HG02763 (cell line): ENCODE data around the gene MAP1A.

ENCODE experiments used
- ATAC-seq: cut with Tn5 transposase; IDR thresholded peaks from one replicate; pipeline ENCODE4 v1.9.1; 2021; ENCODE audit warnings: mild to moderate bottlenecking, moderate library complexity; ENCODE audit not compliant: unreplicated experiment

Gene MAP1A

DNA sequence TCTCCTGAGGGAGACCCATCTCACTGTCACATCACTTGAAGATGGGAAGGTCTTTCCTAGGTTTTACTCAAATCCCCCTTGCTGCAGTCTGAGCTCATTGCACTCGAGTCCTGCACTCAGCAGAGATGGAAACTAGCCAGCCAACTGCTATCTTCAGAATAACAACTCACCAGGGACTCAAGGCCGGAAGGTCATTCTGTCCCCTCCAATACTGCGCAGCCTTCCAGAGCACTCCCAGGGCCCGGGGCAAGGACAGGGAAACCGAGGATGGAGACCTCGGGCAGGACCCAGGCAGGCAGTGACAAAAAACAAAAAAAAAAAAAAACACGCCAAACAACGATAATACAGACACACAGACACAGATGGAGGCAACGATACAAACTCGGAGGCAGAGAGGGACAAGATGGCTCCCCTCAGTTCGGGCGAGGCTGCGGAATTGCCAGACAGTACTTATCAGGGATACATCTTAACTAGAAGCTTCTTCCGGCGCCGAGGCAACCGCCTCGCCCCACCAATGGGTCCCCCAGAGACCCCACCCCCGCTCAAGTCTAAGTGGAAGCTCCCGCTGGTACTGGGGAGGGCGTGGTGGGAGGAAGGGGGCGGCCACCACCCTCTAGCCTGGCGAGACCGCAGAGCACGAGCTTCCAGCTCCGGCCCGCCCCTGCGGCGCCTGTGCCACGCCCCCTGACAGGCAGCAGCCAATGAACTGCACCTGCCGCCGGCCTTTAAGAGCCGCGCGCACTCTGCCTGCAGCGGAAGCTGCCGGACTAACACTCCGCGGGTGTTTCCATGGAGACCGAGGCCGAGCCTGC is 7.0 kb upstream of the MAP1A start:
- ATAC-seq: peak; percentile 98

GRCh38 chr15:43511012-43511885 is 6.2 kb upstream of the MAP1A start:
- ATAC-seq: no peak

- no peak for ATAC-seq
These were observed 3.9 kb upstream of the MAP1A start for GRCh38 chr15:43513550-43513949.

DNA sequence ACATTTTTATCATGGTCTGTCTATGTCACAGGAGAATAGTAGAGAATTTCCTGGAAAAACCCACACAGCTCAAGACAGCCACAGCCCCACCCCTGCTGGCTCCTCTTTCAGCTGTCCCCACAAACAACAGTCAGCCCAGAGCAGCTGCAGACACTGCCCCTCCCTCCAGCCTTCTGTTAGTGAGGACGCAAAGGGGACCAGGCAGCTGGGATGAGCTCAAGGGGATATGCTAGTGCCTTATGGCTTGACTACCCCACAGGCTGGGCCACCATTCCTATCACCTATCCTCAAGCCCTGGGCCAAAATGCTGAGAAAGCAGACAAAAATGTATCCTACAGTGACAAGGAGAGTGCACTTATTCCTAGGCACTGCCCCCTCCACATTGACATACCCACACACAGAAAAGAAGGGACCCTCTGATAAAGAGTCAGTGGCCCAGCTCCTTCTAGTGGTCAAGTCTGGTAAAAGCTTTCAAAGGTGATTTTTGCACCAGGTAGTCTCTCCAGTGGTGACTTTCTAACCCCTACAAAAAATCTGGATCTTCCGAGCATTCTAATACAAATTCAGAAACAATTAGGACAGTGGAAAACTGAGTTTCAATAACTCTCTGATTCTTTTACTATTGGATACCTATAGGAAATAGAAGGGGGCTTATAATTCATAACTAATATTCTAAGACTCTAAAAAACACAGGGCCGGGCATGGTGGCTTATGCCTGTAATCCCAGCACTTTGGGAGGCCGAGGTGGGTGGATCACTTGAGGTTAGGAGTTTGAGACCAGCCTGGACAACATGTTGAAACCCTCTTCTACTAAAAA is 3.0 kb upstream of the MAP1A start:
- ATAC-seq: no peak

GRCh38 chr15:43515741-43516140 is 1.7 kb upstream of the MAP1A start:
- ATAC-seq: no peak

DNA sequence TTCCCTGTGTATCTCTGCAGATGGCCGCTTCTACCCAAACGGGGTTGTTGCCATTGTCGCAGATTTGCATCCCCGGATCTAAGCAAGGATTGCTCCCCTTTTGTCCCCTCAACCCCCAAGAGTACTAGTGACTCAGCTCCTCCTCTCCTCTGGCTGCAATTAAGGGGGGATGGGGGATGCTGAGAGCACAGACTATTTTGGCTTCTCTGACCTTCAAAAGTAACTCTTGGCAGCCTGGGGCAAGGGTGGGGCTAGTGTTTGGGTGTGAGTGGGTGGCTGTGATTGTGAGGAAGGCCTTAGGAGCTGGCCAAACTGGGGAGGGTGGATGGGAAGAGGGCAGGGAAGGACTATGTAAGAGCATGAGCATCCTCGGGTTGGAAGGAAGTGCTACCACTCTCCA is 1.2 kb upstream of the MAP1A start:
- no peak for ATAC-seq

DNA sequence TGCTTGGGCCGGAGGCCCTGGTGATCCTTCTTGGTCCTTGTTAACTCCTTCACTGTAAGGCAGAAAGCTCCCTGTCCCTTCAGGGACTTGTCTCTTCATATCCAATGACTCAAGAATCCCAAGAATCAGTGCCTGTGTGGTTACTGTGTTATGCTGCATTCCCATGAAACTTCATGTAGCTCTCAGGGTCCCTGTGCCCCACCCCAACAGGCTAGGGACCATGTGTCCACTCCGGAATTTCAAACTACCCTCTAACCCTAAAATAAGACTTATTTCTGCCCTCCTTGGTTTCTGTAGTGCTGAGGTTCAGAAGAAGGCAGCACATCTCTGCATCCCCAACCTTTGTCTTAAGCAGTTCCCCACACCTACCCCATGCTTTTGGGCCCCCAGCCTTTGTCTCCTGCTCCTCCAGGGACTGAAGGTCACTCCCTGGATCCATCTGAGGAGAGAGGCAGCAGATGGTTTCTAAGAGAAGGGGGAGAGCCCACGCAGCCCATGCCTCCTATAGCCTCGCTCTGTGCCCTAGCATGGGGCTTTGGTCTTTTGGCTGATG is 531 bp upstream of the MAP1A start:
- ATAC-seq: no peak

GRCh38 chr15:43518197-43518761 is 871 bp downstream of the MAP1A start:
- ATAC-seq: no peak

DNA sequence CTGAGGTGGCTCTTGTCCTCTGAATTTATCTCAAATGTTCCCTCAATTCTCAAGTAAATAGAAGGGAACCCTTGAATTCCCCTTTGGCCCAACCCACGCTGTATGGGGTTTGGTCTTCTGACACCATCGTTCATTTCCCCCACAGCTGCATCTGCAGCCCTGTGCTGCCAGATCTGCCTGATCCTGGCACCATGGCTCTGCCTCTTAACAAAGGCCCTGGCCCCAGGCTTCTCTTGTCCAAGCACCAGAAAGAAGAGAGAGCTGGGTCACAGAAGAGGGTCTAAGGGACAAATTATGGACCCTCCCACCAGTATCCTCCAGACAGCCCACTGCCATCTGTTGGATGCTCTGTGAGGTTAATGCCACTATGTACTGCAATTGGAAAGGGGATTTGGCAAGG is 1.8 kb downstream of the MAP1A start:
- ATAC-seq: no peak

DNA sequence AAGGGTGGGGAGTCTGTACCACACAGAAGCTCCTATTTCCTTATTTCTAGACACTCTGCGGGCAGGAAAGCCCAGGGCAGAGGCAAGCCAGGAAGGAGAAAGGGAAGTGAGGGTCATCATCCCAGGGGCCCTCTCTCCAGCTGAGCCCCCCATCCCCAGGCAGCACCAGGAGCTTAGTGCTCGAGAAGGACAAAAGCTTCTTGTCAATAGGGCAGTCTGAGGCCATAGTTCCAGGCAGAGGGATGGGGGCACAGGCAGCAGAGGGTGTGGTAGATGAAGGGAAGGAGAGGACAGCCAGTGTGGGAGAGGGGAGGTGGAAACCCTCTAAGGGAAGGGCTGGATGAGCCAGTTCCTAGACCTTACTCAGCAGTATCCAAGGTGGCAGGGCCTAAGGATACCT is 2.7 kb downstream of the MAP1A start:
- ATAC-seq: no peak

DNA sequence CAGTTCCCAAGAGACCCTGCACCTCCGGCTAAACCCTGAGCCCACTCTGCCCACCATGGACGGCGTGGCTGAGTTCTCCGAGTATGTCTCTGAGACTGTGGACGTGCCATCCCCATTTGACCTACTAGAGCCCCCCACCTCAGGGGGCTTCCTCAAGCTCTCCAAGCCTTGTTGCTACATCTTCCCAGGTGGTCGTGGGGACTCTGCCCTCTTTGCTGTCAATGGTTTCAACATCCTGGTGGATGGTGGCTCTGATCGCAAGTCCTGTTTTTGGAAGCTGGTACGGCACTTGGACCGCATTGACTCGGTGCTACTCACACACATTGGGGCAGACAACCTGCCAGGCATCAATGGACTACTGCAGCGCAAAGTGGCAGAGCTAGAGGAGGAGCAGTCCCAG is 4.0 kb downstream of the MAP1A start:
- ATAC-seq: no peak

GRCh38 chr15:43522247-43522646 is 4.8 kb downstream of the MAP1A start:
- ATAC-seq: no peak

DNA sequence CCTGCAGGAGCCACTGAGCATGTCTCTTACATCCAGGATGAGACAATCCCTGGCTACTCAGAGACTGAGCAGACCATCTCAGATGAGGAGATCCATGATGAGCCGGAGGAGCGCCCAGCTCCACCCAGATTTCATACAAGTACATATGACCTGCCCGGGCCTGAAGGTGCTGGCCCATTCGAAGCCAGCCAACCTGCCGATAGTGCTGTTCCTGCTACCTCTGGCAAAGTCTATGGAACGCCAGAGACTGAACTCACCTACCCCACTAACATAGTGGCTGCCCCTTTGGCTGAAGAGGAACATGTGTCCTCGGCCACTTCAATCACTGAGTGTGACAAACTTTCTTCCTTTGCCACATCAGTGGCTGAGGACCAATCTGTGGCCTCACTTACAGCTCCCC is 6.2 kb downstream of the MAP1A start:
- ATAC-seq: no peak

- ATAC-seq: no peak
These were observed 6.9 kb downstream of the MAP1A start for GRCh38 chr15:43524254-43524845.

DNA sequence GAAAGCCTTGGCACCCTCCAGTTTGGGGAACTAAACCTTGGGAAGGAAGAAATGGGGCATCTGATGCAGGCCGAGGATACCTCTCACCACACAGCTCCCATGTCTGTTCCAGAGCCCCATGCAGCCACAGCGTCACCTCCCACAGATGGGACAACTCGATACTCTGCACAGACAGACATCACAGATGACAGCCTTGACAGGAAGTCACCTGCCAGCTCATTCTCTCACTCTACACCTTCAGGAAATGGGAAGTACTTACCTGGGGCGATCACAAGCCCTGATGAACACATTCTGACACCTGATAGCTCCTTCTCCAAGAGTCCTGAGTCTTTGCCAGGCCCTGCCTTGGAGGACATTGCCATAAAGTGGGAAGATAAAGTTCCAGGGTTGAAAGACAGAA is 7.7 kb downstream of the MAP1A start:
- ATAC-seq: no peak

GRCh38 chr15:43526261-43526930 is 9.0 kb downstream of the MAP1A start:
- ATAC-seq: no peak

DNA sequence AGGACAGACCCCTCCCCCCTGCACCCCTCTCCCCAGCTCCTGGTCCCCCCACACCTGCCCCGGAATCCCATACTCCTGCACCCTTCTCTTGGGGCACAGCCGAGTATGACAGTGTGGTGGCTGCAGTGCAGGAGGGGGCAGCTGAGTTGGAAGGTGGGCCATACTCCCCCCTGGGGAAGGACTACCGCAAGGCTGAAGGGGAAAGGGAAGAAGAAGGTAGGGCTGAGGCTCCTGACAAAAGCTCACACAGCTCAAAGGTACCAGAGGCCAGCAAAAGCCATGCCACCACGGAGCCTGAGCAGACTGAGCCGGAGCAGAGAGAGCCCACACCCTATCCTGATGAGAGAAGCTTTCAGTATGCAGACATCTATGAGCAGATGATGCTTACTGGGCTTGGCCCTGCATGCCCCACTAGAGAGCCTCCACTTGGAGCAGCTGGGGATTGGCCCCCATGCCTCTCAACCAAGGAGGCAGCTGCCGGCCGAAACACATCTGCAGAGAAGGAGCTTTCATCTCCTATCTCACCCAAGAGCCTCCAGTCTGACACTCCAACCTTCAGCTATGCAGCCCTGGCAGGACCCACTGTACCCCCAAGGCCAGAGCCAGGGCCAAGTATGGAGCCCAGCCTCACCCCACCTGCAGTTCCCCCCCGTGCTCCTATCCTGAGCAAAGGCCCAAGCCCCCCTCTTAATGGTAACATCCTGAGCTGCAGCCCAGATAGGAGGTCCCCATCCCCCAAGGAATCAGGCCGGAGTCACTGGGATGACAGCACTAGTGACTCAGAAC is 9.8 kb downstream of the MAP1A start:
- no peak for ATAC-seq

GRCh38 chr15:43527802-43528541 is 10.6 kb downstream of the MAP1A start:
- no peak for ATAC-seq
